Transverse colon (tissue), 4 donors: ENCODE results near the gene SDF2L1. TPM values are rescaled to one million over a fixed set of nuclear protein-coding genes. Genes with fewer than 3 reads are reported as not detected.
A peak's percentile ranks its signal among the peaks of the same experiment; 100 is the strongest.
"Not testable (repeated sequence)": the region's sequence is repeated elsewhere in the genome, so short reads cannot be mapped to it uniquely, and the experiment has no call there.

Source experiments
- DNase-seq: peaks from one replicate; pipeline ENCODE4 v3.0.0-alpha.2; 2019
- H3K27ac ChIP-seq, 4 donors: fragments of 200-600 bp; sonication (generic); 2 replicates each; pipeline ENCODE4 v1.5.1; 2016 to 2018; ENCODE audit warnings: inconsistent platforms in 4 of 4
- H3K27me3 ChIP-seq: fragments of 200-600 bp; sonication (generic); 2 replicates; pipeline ENCODE4 v1.5.1; 2017; ENCODE audit warnings: inconsistent platforms
- H3K36me3 ChIP-seq, 4 donors: fragments of 200-600 bp; sonication (generic); 2 replicates each; pipeline ENCODE4 v1.5.1; 2017 to 2019; ENCODE audit warnings: inconsistent platforms in 4 of 4
- H3K4me1 ChIP-seq, 4 donors: fragments of 200-600 bp; sonication (generic); 2 replicates each; pipeline ENCODE4 v1.5.1; 2017 to 2020; ENCODE audit warnings: inconsistent platforms in 4 of 4
- H3K4me3 ChIP-seq, 4 donors: fragments of 200-600 bp; sonication (generic); 1 replicate in 1 of 4; 2 replicates in 3 of 4; pipeline versions ENCODE4 v1.5.1 to v1.6.1; 2017 to 2019; ENCODE audit warnings: inconsistent platforms in 4 of 4
- H3K9me3 ChIP-seq, 2 donors: fragments of 200-600 bp; sonication (generic); 2 replicates each; pipeline ENCODE4 v1.5.1; 2017 to 2019; ENCODE audit warnings: inconsistent platforms in 2 of 2
- CTCF ChIP-seq, 5 experiments: fragments of 200-600 bp in 3 of 5; fragments of 450-650 bp in 2 of 5; sonication (generic) in 3 of 5; IDR thresholded peaks; 1 replicate in 2 of 5; 2 replicates in 3 of 5; pipeline ENCODE4 v1.5.1; 2016 to 2017; ENCODE audit warnings: antibody characterized with exemption in 5 of 5, inconsistent platforms in 3 of 5, mild to moderate bottlenecking in 2 of 5, moderate library complexity in 1 of 5
- EP300 ChIP-seq: sonication (generic); formaldehyde crosslinking; IDR thresholded peaks from one replicate; pipeline ENCODE4 v1.6.1; 2017; ENCODE audit warnings: antibody characterized with exemption, low read depth
- POLR2A ChIP-seq: fragments of 450-650 bp; IDR thresholded peaks from one replicate; pipeline ENCODE4 v1.6.1; 2016; ENCODE audit warnings: antibody characterized with exemption, mild to moderate bottlenecking, moderate library complexity
- POLR2AphosphoS5 ChIP-seq, 3 donors: sonication (generic); formaldehyde crosslinking; IDR thresholded peaks; one replicate each; pipeline ENCODE4 v1.6.1; 2016; ENCODE audit warnings: antibody characterized with exemption in 3 of 3
- WGBS, 2 donors: methylation state at CpG; one replicate each; pipeline ENCODE4 v1.1.5; 2018; ENCODE audit warnings: low coverage in 1 of 2; 5-methylcytosine and 5-hydroxymethylcytosine counted together
- in situ Hi-C, 4 donors: fragments of 200-750 bp; cut with MboI; loops; one replicate each; pipeline versions ENCODE4 v1.15.0 to v1.15.1; 2017; ENCODE audit warnings: low sequenced_read_pairs in 3 of 4, low pct_ligation_motif_present in 1 of 4, low pct_unique_long_range_greater_than_20kb in 1 of 4
- intact Hi-C: fragments of 100-400 bp; cut with DNase I; formaldehyde crosslinking; loops from one replicate; pipeline ENCODE4 v1.15.1; 2023; ENCODE audit warnings: low total_unique reads
- total RNA-seq, 4 donors: library from RNA; depleted of rRNA; stranded (reverse); fragments of >200 nt; gene quantifications; one replicate each; pipeline ENCODE4 v1.1.0, GENCODE V29; 2016

SDF2L1 gene
- total RNA-seq, 4 donors from 2014 or later: 34.0 to 55.7 (median 39.5) TPM; not detected in 1

- in situ Hi-C loops: no loop called here
- Histone ChIP-seq H3K36me3 (peaks cover 0 to 21% (median 5%) of the 10 kb centered on the region in 4 donors), H3K27ac (no peak overlapping the region), H3K4me1 (peaks cover 0 to 10% (median 0%) of the 10 kb centered on the region in 4 donors), H3K4me3 (no peak overlapping the region), H3K9me3 (no peaks in the 10 kb centered on the region), H3K27me3 (no peaks in the 10 kb centered on the region)
- intact Hi-C loops: no loop called here
- no peak for DNase-seq
- no peak for TF ChIP-seq POLR2AphosphoS5 (IDR thresholded peaks at IDR 0.05)
- WGBS, 2 donors: 82 to 94% methylated on average over 3 to 4 of the region's 4 CpGs
These were observed 30.7 kb upstream of the SDF2L1 start for GRCh38 chr22:21611210-21611977.

- 83% methylated on average over 7 of the region's 7 CpGs; no CpG with 5 or more reads in 1 of the 2 donors for WGBS, 2 donors
- in situ Hi-C loops: no loop called here
- TF ChIP-seq EP300: no peak
- TF ChIP-seq CTCF (IDR thresholded peaks at IDR 0.05): no peak
- no peak for TF ChIP-seq POLR2AphosphoS5 (IDR thresholded peaks at IDR 0.05)
- TF ChIP-seq POLR2A: no peak
- no peak overlapping the region for H3K27ac ChIP-seq
- intact Hi-C loops: no loop called here
- DNase-seq: peak; percentile 22
- no peaks in the 10 kb centered on the region for H3K9me3 ChIP-seq
- no peaks in the 10 kb centered on the region for H3K27me3 ChIP-seq
- peaks cover 0 to 21% (median 5%) of the 10 kb centered on the region in 4 donors for H3K36me3 ChIP-seq
- H3K4me3 ChIP-seq: no peak overlapping the region
- peaks cover 0 to 6% (median 0%) of the 10 kb centered on the region in 4 donors for H3K4me1 ChIP-seq
These were observed 29.2 kb upstream of the SDF2L1 start for GRCh38 chr22:21612858-21613257.

GRCh38 chr22:21613553-21614233 lies 28.4 kb upstream of the SDF2L1 start:
- H3K36me3 ChIP-seq: peaks cover 0 to 24% (median 5%) of the 10 kb centered on the region in 4 donors
- in situ Hi-C loops: no loop called here
- no peak overlapping the region for H3K4me3 ChIP-seq
- no peaks in the 10 kb centered on the region for H3K9me3 ChIP-seq
- TF ChIP-seq EP300 (no peak), POLR2AphosphoS5 (IDR thresholded peaks at IDR 0.05) (no peak), POLR2A (no peak), CTCF (IDR thresholded peaks at IDR 0.05) (no peak)
- intact Hi-C loops: no loop called here
- no peak overlapping the region for H3K27ac ChIP-seq
- 96 to 100% methylated on average over 3 to 4 of the region's 4 CpGs for WGBS, 2 donors
- no peak for DNase-seq
- no peaks in the 10 kb centered on the region for H3K27me3 ChIP-seq
- peaks cover 0 to 6% (median 0%) of the 10 kb centered on the region in 4 donors for H3K4me1 ChIP-seq

- Histone ChIP-seq H3K27ac (no peak overlapping the region), H3K27me3 (no peaks in the 10 kb centered on the region), H3K4me1 (peaks cover 0 to 6% (median 0%) of the 10 kb centered on the region in 4 donors), H3K9me3 (no peaks in the 10 kb centered on the region), H3K4me3 (no peak overlapping the region), H3K36me3 (peaks cover 0 to 24% (median 4%) of the 10 kb centered on the region in 4 donors)
- 61 to 75% methylated on average over 4 of the region's 4 CpGs for WGBS, 2 donors
- intact Hi-C loops: no loop called here
- in situ Hi-C loops: no loop called here
- DNase-seq: no peak
- no peak for TF ChIP-seq CTCF (IDR thresholded peaks at IDR 0.05)
- no peak for TF ChIP-seq POLR2AphosphoS5 (IDR thresholded peaks at IDR 0.05)
- no peak for TF ChIP-seq POLR2A
- TF ChIP-seq EP300: no peak
These were observed 26.4 kb upstream of the SDF2L1 start for GRCh38 chr22:21615731-21616130.

GRCh38 chr22:21617337-21617736 lies 24.8 kb upstream of the SDF2L1 start:
- Histone ChIP-seq H3K4me1 (peaks cover 0 to 18% (median 0%) of the 10 kb centered on the region in 4 donors), H3K36me3 (peaks cover 0 to 11% (median 0%) of the 10 kb centered on the region in 4 donors)
- 85 to 94% methylated on average over 5 to 6 of the region's 6 CpGs for WGBS, 2 donors
- H3K9me3 ChIP-seq, H3K27ac ChIP-seq, H3K4me3 ChIP-seq, DNase-seq, intact Hi-C loops, H3K27me3 ChIP-seq, in situ Hi-C loops: not testable (repeated sequence)
